SK-N-MC (cell line): ENCODE results near the gene CDH23.

Experiments used
- EZH2 ChIP-seq: fragments of 200-600 bp; sonication (generic); IDR thresholded peaks from one replicate; pipeline ENCODE4 v1.6.1; 2017; ENCODE audit warnings: antibody characterized with exemption
- POLR2AphosphoS5 ChIP-seq: IDR thresholded peaks from 2 replicates; pipeline ENCODE4 v1.6.1; 2012; ENCODE audit warnings: mild to moderate bottlenecking, low read depth, low read length, borderline replicate concordance

- TF ChIP-seq EZH2: no peak
- TF ChIP-seq POLR2AphosphoS5: no peak
Measured at GRCh38 chr10:71457908-71458307, 61.2 kb downstream of the CDH23 start.
